ENCODE results near the gene KLK15.
"Not testable (repeated sequence)": the region's sequence is repeated elsewhere in the genome, so short reads cannot be mapped to it uniquely, and the experiment has no call there.

KLK15 gene

GRCh38 chr19:50797429-50797780 is 36.0 kb downstream of the KLK15 start:
- DNase-seq (ENCODE audit: extremely low read depth in 1 of 2, low read depth in 1 of 2) = no peak

GRCh38 chr19:50796634-50797428 is 36.5 kb downstream of the KLK15 start:
- DNase-seq (ENCODE audit: extremely low read depth in 1 of 2, low read depth in 1 of 2) = no peak

- no peak for DNase-seq (ENCODE audit: extremely low read depth in 1 of 2, low read depth in 1 of 2)
These were observed 37.2 kb downstream of the KLK15 start for GRCh38 chr19:50796128-50796633.

- DNase-seq (ENCODE audit: extremely low read depth in 1 of 2, low read depth in 1 of 2) = no peak
These were observed 37.7 kb downstream of the KLK15 start for GRCh38 chr19:50795664-50796073.

GRCh38 chr19:50794876-50795663 is 38.3 kb downstream of the KLK15 start:
- DNase-seq (ENCODE audit: extremely low read depth in 1 of 2, low read depth in 1 of 2) = peak in 1 of 2 donors; percentile 28

- DNase-seq (ENCODE audit: extremely low read depth in 1 of 2, low read depth in 1 of 2) = peak in 1 of 2 donors; percentile 37
These were observed 39.1 kb downstream of the KLK15 start for GRCh38 chr19:50794074-50794875.

GRCh38 chr19:50793558-50794065 is 39.8 kb downstream of the KLK15 start:
- DNase-seq (ENCODE audit: extremely low read depth in 1 of 2, low read depth in 1 of 2) = no peak

- DNase-seq (ENCODE audit: extremely low read depth in 1 of 2, low read depth in 1 of 2) = no peak
These were observed 40.8 kb downstream of the KLK15 start for GRCh38 chr19:50792272-50793250.

- DNase-seq (ENCODE audit: extremely low read depth in 1 of 2, low read depth in 1 of 2) = no peak
These were observed 41.6 kb downstream of the KLK15 start for GRCh38 chr19:50791594-50792271.

- DNase-seq (ENCODE audit: extremely low read depth in 1 of 2, low read depth in 1 of 2) = no peak
These were observed 42.4 kb downstream of the KLK15 start for GRCh38 chr19:50790922-50791467.

GRCh38 chr19:50790396-50790795 is 43.0 kb downstream of the KLK15 start, which contains the start of gene ACP4:
ACP4 (plus strand) TSS chr19:50790415; CDS start chr19:50790415, 0 bp downstream.
- DNase-seq (ENCODE audit: extremely low read depth in 1 of 2, low read depth in 1 of 2) = no peak

- no peak for DNase-seq (ENCODE audit: extremely low read depth in 1 of 2, low read depth in 1 of 2)
These were observed 48.0 kb downstream of the KLK15 start for GRCh38 chr19:50785329-50785728.

- DNase-seq (ENCODE audit: extremely low read depth in 1 of 2, low read depth in 1 of 2) = no peak
These were observed 48.7 kb downstream of the KLK15 start for GRCh38 chr19:50784710-50785109.

- not testable (repeated sequence) for DNase-seq (ENCODE audit: extremely low read depth in 1 of 2, low read depth in 1 of 2)
These were observed 49.6 kb downstream of the KLK15 start for GRCh38 chr19:50783848-50784152.

GRCh38 chr19:50780753-50781435 is 52.5 kb downstream of the KLK15 start:
- no peak for DNase-seq (ENCODE audit: extremely low read depth in 1 of 2, low read depth in 1 of 2)

GRCh38 chr19:50779504-50780457 is 53.6 kb downstream of the KLK15 start:
- DNase-seq (ENCODE audit: extremely low read depth in 1 of 2, low read depth in 1 of 2) = no peak

- DNase-seq (ENCODE audit: extremely low read depth in 1 of 2, low read depth in 1 of 2) = no peak
These were observed 54.4 kb downstream of the KLK15 start for GRCh38 chr19:50778906-50779430.

Measured in stimulated activated CD8-positive, alpha-beta memory T cell treated with anti-CD3 and anti-CD28 coated beads, Interleukin-7, amount 100 ng/mL, for 48 hours (primary cell).